ENCODE measurements around the gene ADGRE1.

ADGRE1 gene

GRCh38 chr19:6958791-6959190 is 71.4 kb downstream of the ADGRE1 start:
- DNase-seq (ENCODE audit: low read depth): no peak

- DNase-seq (ENCODE audit: low read depth): no peak
Observed at GRCh38 chr19:6963244-6963852, 76.0 kb downstream of the ADGRE1 start.

- DNase-seq (ENCODE audit: low read depth): peak; percentile 30
Observed at GRCh38 chr19:6963937-6964336, 76.6 kb downstream of the ADGRE1 start.

- no peak for DNase-seq (ENCODE audit: low read depth)
Observed at GRCh38 chr19:6967967-6968366, 80.6 kb downstream of the ADGRE1 start.

GRCh38 chr19:6969490-6969889 is 82.1 kb downstream of the ADGRE1 start:
- DNase-seq (ENCODE audit: low read depth): no peak

- no peak for DNase-seq (ENCODE audit: low read depth)
Observed at GRCh38 chr19:6970021-6970420, 82.6 kb downstream of the ADGRE1 start.

GRCh38 chr19:6970443-6970842 is 83.1 kb downstream of the ADGRE1 start:
- no peak for DNase-seq (ENCODE audit: low read depth)

GRCh38 chr19:6971366-6971765 is 84.0 kb downstream of the ADGRE1 start:
- DNase-seq (ENCODE audit: low read depth): no peak

- no peak for DNase-seq (ENCODE audit: low read depth)
Observed at GRCh38 chr19:6976197-6976596, 88.8 kb downstream of the ADGRE1 start.

GRCh38 chr19:6979399-6979798 is 92.0 kb downstream of the ADGRE1 start:
- DNase-seq (ENCODE audit: low read depth): no peak

GRCh38 chr19:6983448-6983847 is 96.1 kb downstream of the ADGRE1 start:
- DNase-seq (ENCODE audit: low read depth): no peak

- no peak for DNase-seq (ENCODE audit: low read depth)
Observed at GRCh38 chr19:6987850-6988249, 100.5 kb downstream of the ADGRE1 start.

- no peak for DNase-seq (ENCODE audit: low read depth)
Observed at GRCh38 chr19:6988257-6988656, 100.9 kb downstream of the ADGRE1 start.
